SK-N-SH (cell line): ENCODE results near the gene ANKRD44.

Experiments used
- CTCF ChIP-seq: fragments of 200-600 bp; sonication (generic); IDR thresholded peaks from 2 replicates; pipeline ENCODE4 v1.6.1; 2017; ENCODE audit warnings: antibody characterized with exemption, mild to moderate bottlenecking, moderate library complexity
- GABPA ChIP-seq: IDR thresholded peaks from 2 replicates; pipeline ENCODE4 v1.4.0; 2012; ENCODE audit warnings: low read depth, mild to moderate bottlenecking
- MAX ChIP-seq: IDR thresholded peaks from 2 replicates; pipeline ENCODE4 v1.4.0; 2012; ENCODE audit warnings: low read depth
- POLR2AphosphoS5 ChIP-seq: IDR thresholded peaks from 2 replicates; pipeline ENCODE4 v1.6.1; 2012; ENCODE audit warnings: low read depth, low read length
- RCOR1 ChIP-seq: fragments of 150-350 bp; IDR thresholded peaks from 2 replicates; pipeline ENCODE4 v1.6.1; 2017; ENCODE audit warnings: antibody characterized with exemption, low read length
- RFX5 ChIP-seq: IDR thresholded peaks from 2 replicates; pipeline ENCODE4 v1.6.1; 2012; ENCODE audit warnings: mild to moderate bottlenecking, improper control_type of control experiment, low read length
- SMC3 ChIP-seq: IDR thresholded peaks from 2 replicates; pipeline ENCODE4 v1.6.1; 2012; ENCODE audit warnings: low read depth, low read length, improper control_type of control experiment
- TCF12 ChIP-seq: IDR thresholded peaks from 2 replicates; pipeline ENCODE4 v1.4.0; 2012
- YY1 ChIP-seq: IDR thresholded peaks from 2 replicates; pipeline ENCODE4 v1.4.0; 2012; ENCODE audit warnings: low read depth, mild to moderate bottlenecking
- TF ChIP-seq, protein P1 (sequence below): IDR thresholded peaks from 2 replicates; pipeline ENCODE4 v1.6.1; 2012; ENCODE audit warnings: mild to moderate bottlenecking, low read depth, low read length, moderate library complexity

GRCh38 chr2:196959281-196959680, 351.3 kb downstream of the ANKRD44 start:
- TF ChIP-seq TCF12 (no peak), RCOR1 (no peak), CTCF (no peak), GABPA (no peak), POLR2AphosphoS5 (no peak), RFX5 (no peak), SMC3 (no peak), MAX (no peak), YY1 (no peak)
- TF ChIP-seq, protein P1, sequence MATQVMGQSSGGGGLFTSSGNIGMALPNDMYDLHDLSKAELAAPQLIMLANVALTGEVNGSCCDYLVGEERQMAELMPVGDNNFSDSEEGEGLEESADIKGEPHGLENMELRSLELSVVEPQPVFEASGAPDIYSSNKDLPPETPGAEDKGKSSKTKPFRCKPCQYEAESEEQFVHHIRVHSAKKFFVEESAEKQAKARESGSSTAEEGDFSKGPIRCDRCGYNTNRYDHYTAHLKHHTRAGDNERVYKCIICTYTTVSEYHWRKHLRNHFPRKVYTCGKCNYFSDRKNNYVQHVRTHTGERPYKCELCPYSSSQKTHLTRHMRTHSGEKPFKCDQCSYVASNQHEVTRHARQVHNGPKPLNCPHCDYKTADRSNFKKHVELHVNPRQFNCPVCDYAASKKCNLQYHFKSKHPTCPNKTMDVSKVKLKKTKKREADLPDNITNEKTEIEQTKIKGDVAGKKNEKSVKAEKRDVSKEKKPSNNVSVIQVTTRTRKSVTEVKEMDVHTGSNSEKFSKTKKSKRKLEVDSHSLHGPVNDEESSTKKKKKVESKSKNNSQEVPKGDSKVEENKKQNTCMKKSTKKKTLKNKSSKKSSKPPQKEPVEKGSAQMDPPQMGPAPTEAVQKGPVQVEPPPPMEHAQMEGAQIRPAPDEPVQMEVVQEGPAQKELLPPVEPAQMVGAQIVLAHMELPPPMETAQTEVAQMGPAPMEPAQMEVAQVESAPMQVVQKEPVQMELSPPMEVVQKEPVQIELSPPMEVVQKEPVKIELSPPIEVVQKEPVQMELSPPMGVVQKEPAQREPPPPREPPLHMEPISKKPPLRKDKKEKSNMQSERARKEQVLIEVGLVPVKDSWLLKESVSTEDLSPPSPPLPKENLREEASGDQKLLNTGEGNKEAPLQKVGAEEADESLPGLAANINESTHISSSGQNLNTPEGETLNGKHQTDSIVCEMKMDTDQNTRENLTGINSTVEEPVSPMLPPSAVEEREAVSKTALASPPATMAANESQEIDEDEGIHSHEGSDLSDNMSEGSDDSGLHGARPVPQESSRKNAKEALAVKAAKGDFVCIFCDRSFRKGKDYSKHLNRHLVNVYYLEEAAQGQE: no peak
